NCI-H524 (cell line): ENCODE results near the gene PPARA.

ENCODE experiments used
- DNase-seq, 2 experiments: peaks; one replicate each; lab custom pipeline; 2025; lab: John Stamatoyannopoulos, UW

Gene PPARA

DNA sequence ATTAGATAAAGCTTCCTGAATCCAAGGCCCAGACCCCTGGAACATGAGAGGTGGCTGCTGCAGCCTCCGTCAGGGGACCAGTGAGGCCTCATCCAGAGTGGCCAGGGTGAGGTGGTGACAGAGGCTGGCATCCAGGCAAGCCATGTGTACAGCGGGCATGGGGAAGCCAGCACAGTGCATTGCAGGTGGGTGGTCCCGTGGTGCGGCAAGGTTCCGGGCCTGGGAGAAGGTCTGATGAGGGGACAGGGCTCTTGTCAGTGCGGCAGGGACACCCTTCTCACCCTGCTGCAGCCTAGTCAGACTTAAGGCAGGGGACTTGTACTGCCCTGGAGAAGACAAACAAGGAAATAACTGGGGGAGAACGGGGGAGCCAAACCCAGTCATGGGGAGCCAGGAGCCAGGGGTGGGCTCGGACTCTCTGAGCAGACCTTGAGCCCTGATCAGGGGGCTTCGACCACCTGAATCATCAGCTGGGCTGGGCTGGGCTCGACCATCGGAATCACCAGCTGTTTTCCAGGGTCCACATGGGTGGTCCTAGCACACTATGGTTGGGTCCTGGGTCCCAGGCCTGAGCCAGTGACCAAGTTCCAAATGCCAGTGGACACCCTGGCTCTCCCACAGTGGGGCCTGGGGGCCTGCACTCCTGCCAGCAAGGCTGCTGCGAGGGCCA is 122.6 kb downstream of the PPARA start:
- no peak for DNase-seq

DNA sequence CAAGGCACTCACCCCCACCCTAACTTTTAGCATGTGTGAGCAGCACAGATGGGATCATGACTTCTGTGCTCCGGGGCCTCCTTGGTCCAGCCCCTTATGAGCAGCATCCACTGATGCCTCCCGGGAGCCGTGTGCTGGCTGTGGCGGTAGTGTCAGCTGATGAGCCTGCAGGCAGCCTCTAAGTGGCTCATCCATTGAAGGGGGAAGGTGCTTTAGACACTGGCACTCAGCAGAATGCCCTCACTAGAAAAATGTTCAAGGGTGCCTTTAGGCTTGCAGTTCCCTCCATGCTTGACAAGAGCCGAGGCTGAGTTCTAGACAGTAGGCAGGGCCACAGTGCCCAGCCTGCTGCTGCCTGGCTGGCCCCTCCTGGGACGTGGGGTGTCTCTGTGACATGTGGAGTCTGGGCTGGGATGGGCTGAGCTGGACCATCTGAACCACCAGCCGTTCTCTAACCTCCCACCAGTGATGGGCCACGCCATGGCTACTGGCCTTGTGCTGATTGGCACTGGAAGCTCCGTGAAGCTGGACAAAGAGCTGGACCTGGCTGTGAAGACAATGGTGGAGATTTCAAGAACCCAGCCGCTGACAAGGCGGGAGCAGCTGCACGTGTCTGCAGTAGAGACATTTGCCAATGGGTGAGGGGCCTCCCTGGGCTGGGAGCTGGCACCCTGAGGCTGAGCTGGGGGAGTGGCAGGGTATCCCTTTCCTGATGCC is 123.3 kb downstream of the PPARA start:
- DNase-seq, result no peak

- no peak for DNase-seq
Measured at GRCh38 chr22:46274381-46274780, 124.1 kb downstream of the PPARA start.

DNA sequence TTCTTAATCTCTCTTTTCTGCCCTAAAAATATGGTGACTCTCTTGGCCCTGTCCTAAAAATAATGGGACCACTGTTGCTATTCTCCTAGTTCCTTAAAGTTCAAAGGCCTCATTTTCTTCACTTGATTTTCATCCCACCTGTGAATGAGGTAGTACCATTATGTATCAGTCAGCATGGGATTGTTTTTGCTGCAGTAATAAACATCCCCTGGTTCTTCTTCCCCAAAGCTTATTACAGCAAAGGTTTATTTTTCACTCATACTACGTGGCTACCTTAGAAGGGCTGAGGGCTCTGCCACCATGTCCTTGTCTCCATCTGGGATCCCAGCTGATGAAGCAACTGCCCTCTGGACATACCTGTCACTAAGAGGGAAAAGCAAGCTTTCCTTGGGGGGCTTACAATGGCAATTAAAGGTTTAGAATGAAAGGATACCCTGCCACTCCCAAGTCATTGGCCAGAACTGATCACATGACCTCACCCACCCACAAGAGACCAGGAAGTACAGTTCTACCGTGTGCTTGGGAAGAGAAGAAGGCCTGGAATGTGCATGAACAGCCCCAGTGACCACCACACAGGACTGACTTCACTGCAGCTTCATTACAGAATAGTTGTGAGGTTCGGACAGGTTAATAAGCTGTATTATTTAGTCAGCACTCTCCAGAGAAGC is 125.3 kb downstream of the PPARA start:
- DNase-seq, result no peak

DNA sequence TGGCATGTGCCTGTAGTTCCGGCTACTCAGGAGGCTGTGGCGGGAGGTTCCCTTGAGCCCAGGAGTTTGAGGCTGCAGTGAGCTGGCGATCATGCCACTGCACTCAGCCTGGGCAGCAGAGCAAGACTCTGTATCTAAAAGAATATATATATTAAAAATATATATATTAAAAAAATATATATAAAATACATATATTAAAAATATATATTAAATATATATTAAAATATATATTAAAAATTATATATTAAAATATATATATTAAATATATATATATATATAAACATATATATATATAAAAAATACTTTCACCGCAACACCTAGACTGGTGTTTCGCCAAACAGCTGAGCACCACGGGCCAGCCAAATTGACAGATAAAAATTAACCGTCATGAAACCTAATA is 126.2 kb downstream of the PPARA start:
- no peak for DNase-seq

- no peak for DNase-seq
Measured at GRCh38 chr22:46278656-46279645, 128.6 kb downstream of the PPARA start.

DNA sequence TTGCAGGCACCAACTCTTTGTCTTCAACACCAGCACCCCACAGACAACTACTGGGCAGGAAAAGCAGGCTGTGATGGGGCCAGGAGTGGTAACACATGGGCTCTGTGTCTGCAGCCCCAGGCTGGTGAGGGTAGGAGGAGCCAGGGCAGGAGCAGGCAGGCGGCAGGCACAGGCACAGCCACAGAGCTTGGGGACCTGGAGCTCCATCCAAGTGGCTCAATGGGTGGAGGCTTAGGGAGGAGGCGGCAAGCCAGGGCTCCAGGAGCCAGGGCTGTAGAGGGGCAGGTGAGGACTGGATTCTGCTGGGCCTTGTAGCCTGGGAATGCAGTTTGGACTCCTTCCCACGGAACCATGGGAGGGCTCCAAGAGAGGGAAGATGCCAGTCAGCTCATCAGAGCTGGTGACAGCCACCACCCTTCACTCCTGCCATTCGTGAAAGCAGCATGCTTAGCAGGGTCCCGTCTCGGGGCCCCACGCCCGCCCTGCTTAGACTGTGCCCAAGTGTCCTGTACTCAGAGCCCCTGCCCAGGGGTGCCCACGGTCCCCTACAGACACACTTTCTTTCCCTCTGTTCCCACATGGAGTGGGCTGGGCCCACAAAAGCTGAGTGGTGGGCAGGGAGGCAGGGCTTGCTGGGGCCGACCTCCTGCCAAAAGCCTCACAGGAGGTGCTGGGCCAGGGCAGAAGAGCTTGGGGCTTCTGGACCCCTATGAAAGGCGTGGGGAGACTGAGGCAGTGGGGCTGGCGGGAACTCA is 129.9 kb downstream of the PPARA start:
- no peak for DNase-seq

DNA sequence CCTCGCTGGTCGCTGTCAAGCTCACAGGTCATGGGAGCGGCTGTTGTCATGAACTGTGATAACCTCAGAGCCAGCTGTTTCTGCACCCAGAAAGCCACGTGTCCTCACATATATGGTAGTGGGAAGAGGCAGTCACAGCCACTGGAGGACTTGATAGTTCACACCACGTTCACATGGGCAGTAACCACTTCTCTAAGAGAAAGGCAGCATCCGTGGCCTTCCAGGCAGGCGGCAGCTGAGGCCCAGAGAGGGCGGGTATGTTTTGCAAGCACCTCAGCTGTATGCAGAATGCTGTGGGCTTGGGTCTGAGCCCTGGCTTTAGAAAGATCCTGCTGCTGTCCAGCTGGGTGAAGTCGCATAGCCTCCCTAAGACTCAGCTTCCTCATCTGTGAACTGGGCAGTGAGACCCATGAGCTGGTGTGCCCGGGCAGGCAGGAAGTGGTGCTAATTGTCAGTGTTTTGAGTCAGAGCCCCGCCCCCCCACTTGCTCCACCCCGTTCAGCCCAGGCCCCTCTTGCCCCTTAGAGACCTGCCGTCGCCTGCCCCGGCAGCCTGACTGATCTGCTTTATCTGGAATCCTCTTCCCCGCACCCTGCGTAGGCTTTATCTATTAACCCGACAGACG is 130.8 kb downstream of the PPARA start:
- no peak for DNase-seq

DNA sequence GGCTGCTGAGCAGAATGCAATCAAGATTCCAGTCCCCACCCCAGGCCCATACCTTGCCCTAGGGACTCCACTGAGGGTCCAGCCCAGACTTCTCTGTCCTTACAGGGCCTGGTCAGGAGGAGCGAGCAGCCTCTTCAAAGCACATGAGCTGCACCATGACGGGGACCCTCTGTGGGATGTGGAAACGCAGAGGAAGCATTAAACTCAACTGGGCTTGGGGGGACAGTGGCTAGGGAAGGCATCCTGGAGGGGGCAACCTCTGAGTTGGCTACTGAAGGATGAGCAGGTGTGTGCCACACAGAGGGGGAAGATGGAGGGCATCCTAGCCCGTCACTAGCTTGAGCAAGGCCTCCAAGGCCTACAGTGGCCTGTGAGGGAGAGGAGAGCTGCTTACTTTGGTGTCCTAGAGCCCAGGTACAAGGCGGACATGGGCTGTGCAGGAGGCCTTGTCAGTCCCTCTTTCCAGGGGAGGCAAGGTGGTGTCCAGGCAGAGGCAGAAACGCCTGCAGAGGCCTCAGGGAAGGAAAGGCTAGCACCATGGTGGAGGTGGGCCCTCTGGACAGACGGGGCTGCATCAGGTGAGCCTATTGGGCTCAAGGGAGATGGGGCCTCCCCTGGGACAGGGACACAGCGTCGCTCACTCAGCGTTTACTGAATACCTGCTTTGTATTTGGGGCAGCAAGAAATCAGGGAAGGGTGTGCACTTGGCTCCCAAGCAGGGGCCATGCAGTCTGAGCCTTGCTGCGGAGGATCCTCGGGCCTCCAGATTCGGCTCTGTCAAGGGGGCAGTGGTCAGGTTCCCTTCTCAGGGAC is 131.7 kb downstream of the PPARA start:
- no peak for DNase-seq

- DNase-seq, result no peak
Measured at GRCh38 chr22:46286006-46286405, 135.7 kb downstream of the PPARA start.

- DNase-seq, result no peak
Measured at GRCh38 chr22:46286941-46287872, 136.9 kb downstream of the PPARA start.

GRCh38 chr22:46287873-46288751 is 137.8 kb downstream of the PPARA start:
- DNase-seq, result no peak

- DNase-seq, result no peak
Measured at GRCh38 chr22:46288846-46289243, 138.5 kb downstream of the PPARA start.

- DNase-seq, result no peak
Measured at GRCh38 chr22:46289244-46289891, 139.0 kb downstream of the PPARA start.

DNA sequence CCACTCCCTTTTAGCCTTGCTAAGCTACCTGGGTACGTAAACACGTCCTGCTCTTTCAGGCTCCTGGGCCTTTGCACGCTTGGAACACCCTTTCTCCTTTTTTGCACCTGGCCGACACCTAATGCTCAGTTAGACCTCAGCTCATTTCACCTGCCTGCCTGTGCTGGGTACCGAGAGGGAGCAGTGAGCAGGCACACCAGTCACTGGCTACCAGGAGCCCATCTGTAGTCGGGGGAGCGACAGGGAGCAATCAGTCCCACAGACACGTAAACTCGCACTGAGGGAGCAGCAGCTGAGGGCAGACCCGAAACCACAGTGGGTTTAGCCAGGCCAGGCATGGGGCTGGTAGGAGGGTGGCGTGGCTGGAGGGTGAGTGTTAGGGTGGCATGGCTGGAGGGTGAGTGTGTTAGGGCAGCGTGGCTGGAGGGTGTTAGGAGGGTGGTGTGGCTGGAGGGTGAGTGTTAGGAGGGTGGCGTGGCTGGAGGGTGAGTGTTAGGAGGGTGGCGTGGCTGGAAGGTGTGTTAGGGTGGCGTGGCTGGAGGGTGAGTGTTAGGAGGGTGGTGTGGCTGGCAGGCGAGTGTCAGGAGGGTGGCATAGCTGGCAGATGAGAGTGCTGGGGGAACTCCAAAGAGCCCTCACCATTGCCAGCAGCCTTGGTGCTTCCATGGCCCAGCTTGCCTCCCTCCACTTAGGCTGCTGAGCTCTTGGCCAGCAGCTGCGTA is 140.0 kb downstream of the PPARA start:
- no peak for DNase-seq
